ENCODE results near the gene ABHD14A.

ABHD14A gene

DNA sequence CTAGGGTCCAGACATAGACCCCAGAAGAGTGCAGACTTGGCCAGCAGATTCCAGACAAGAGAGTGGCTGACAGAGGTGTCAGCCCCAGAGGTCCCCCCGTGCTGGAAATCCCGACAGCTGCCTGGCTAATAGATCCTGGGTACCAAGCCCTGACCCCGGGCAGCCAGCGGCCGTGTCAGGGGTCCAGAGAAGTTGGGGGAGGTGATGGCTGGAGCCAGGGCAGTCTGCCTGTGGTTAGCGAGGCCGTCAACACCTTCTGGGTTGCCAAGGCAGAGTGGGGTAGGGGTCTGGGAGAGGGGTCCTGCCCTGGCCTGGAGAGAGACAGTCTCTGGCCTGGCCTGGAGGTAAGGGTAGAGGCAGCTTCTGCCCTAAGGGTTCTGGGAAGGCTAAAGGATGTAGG is 45.9 kb downstream of the ABHD14A start:
- no peak for DNase-seq (ENCODE audit: low spot score)

DNA sequence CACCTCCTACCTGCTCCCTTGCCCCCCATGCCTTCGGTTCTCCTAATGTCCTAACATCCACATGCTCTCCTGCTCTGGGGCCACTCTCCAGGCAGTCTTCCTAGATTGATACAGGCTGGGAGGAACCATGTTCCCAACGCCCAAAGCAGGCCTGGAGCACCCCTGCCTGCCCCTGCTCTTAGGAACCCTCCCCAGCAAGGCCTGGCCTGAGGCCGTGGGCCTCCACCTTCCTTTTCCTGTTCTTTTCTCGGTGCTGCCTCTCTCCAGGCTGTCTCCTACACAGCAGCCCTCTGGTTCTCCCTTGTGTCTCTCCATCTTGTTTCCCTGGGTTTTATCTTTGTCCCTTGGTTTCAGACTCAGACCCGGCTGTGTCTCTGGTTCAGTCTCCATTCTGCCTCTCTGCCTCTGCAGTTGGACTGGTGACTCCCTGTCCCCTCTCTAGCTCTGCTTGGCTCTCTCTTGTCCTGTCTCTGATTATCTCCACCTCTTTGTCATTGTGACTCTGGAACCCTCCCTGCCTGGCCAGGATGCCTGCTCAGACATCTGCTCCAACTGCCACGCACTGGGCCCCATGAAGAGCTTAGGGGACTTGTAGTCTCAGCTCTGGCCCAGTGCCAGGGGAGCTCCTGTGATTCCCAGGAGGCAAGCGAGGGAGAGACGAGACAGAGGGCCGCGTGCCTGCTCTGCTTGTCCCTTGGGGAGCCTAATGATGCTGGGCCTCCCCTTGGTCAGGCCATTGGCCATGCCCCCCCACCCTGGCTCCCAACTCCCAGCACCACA is 46.8 kb downstream of the ABHD14A start:
- DNase-seq (ENCODE audit: low spot score) = no peak

DNA sequence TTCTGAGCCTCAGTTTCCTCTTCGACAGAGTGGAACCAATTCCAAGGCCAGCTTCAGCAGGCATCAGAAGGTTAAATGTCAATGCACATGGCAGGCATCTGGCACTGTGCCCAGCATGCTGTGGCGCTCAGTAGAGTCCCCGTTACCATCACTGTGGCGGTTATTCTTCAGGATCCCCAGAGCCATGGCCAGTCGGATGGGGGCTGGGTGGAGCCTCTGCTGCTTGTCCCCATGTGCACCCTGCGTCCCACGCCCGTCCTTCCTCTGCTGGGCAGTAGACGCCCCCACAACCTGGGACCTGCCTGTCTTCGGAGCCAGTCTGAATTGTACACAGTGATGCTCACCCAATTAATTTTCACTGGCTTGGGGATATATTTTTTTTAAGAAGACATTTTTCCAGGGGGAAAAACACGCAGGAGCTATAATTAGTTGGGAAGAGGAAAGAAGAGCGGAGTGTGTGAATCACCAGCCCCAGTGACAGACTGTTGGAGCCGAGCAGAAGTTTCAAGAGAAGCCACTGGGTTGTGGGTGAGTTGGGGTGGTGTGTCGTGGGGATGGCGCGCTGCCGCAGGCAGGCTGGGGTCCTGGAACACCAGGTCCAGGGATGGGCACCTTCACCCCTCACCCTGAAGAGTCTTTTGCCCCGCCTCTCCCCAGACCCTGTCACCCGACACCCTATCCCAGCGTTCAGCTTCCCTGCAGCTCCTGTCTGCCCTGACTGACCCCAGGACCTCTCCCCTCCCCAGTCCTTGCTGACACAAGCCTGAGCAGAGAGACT is 47.6 kb downstream of the ABHD14A start:
- DNase-seq (ENCODE audit: low spot score) = no peak

DNA sequence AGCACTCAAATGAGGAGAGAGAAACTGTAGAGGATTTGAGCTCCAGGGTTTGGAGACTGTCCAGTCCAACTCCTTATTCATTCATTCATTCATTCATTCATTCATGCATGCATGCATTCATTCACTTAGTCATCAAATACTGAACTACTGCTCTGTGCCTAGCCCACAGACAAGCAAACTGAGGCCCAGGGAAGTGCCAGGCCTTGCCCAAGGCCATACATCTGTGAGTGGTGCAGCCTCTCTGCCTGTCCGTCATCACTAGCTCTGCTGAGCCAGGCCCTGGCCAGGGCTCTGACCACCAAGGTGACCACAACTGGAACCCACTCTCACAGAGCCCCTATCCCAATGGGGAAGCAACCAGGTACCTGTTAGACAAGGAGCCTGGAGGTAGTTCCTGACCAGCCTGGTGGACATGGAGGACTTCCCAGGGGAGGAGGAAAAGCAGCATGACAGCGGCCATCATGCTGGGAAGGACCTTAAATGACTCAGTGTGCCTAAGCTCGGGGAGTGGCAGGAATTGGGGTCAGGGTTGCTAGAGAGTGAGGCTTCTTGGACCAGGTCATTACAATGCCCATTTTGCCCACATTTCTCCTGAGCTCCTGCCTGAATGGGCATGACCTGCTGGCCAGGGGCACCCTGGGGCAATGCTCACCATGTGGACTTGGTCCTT is 48.4 kb downstream of the ABHD14A start:
- DNase-seq (ENCODE audit: low spot score) = no peak

DNA sequence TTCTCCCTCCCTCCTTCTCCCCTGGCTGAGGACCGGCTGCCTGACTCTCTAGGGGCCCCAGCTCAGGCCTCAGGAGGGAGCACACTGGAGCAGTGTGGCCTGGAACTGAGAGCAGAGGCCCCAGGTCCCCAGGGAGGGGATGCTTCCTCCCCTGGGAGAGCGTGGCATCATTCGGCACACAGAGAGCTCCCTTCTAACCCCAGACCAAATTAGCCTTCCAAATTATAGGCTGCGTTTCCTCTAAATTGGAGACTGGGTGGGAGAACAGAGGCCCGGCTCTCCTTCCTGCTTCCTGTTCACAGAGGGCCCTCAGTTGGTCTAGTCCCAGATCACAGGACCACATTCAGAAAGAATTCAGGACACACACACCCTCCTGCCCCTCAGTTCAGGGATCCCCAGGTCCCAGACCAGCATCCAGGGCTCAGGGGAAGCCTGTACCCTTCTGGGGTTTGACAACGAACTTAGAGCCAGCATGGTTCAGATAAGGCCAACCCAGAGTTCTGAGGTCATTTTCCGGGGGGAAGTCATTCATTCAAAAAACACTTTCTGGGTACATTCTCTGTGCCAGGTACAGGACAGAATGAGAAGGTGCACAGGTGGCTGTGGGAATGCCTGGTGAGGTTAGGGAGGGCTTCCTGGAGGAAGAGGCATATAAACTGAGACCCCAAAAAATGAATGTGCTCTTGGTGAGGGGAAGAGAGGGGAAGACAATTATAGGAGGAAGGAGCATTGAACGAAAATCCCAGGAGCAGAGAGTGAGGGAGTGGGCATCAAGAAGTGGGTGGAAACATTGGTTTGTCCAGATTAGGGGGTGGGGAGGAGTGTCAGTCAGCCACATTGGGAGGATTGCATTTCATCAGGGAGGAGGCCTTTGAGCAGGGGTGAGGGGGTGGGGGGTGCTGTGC is 49.2 kb downstream of the ABHD14A start:
- no peak for DNase-seq (ENCODE audit: low spot score)

DNA sequence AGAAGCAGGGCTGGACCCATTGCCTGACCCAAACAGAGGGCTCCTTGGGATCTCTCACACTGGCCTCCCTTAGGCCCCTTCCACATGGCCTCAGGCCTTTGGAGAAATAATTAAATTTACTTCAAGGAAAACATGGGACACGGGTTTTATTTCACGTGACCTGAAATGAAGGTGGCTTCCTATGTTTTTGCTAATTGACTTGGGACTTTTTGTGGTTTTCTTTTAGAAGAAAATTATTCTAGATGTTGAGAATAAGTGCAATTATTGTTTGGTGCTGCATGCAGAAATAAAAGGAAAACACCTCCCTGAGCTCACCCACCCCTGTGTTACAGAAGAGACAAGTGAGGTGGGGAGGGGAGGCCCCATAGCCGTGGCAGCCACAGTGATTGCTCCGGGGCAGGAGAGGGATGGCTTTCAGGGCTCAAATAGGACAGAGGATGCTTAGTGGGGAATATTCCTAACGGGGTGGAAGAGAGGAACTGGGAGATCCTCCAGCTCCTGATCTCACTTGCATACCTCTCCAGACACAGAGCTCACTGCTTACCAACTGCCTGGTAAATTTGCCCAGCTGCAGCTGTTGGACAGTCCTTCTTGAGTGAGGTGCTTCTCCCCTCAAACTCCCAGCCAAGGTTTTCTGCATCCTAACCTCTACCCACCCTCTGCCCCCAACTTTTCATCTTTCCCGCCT is 50.0 kb downstream of the ABHD14A start:
- DNase-seq (ENCODE audit: low spot score) = no peak

DNA sequence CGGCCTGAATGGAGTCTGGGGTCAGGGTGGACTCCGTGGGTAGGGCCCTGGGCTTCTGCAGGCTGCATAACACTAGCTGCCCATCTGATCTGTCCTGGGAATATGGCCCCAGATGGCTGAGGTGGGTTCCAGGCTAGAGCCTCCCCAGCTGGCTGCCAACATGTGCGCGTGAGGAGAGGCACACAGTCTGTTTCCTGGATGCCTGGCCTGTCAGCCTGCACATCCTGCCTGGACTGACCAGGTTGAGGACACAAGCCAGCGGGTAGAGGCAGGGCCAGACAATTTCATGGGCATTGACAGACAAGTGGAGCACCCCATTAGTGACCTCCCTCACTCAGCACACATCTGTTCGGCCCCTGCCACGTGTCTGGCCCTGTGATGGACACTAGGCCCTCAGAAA is 50.6 kb downstream of the ABHD14A start:
- DNase-seq (ENCODE audit: low spot score) = no peak

DNA sequence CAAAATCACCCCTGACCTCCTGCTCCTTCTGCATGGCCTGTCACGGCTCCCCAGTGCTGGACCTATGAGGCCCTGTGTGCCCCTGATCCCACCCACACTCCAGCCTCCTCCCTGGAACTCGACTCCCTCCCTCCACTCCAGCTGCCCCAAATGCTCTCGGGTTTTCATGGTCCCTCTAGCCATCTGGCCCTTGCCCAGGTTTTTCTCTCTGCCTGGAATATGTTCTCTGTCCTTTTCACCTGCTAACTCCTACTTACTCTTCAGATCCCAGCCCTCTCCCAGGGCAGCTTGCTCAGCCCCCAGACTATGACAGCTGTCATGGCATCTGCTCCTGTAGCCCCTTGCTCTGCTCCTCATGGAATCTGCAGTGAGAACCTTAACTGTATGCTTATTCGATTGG is 51.2 kb downstream of the ABHD14A start:
- DNase-seq (ENCODE audit: low spot score) = no peak

DNA sequence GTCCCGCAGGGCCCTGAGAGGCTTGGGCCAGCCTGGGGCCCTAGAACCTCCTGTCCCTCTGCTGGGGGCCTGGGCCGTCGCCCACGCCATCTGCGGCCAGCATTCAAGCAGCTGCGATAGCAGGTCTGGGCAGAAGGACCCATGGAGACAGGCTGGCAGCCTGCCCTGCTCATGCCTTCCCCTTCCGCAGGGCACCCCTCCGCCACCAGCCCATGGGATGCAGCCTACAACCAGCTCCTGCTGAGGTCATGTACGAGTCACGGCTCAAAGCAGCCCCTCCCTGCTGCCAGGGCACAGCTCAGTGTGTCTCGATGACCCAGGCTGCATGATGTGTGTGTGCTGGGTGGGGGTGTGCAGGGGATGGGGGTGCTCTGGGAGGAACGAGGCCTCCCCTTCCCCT is 53.7 kb downstream of the ABHD14A start:
- DNase-seq (ENCODE audit: low spot score) = no peak

DNA sequence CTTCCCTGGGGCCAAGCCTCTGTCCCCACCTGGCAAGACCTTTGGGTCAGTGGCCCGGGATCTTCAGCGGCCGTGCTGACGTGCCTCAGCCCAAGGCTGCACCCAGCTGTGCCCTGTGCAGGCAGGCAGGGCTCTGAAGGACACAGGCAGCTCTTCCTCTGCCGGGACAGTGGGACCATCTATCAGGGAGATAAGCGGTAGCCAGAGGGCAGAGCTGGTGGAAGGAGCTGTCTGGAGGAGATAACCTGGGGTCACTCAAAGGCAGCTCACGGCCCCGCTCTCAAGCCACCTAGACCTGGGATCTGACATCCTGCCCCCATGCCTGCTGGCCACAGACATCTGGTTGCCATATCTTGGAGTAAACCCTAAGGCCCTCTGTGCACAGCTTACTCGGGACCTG is 54.2 kb downstream of the ABHD14A start:
- no peak for DNase-seq (ENCODE audit: low spot score)

DNA sequence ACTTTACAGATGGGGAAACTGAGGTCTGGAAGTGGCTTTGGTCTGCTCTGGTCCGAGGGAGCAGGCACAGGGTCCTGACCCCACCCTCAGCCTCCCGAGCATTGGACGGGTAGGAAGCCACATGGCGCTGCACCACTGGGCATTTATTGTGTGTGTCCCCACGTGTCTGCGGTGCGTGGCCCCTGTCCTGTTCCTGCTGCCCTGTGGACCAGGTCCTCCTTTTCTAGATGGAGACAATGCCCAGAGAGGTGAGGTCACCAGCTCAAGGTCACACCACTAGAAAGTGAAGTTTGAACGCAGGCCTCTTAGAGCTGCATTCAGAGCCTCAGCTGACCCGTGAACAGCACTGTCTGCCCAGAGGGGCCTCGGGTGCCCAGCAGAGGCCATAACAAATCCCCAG is 54.7 kb downstream of the ABHD14A start:
- no peak for DNase-seq (ENCODE audit: low spot score)
